Suprapubic skin (tissue), 4 donors: ENCODE measurements around the gene MS4A6A.
"Not testable (repeated sequence)": the region's sequence is repeated elsewhere in the genome, so short reads cannot be mapped to it uniquely, and the experiment has no call there.

Source experiments
- EP300 ChIP-seq: sonication (generic); formaldehyde crosslinking; IDR thresholded peaks from one replicate; pipeline ENCODE4 v1.6.1; 2017; ENCODE audit warnings: antibody characterized with exemption
- POLR2A ChIP-seq, 2 donors: fragments of 450-650 bp; IDR thresholded peaks; one replicate each; pipeline ENCODE4 v1.6.1; 2017; ENCODE audit warnings: antibody characterized with exemption in 2 of 2, mild to moderate bottlenecking in 2 of 2, moderate library complexity in 2 of 2
- POLR2AphosphoS5 ChIP-seq, 3 donors: sonication (generic); formaldehyde crosslinking; IDR thresholded peaks; one replicate each; pipeline ENCODE4 v1.6.1; 2017; ENCODE audit warnings: antibody characterized with exemption in 3 of 3
- TF ChIP-seq, protein P1 (sequence below), 2 donors: fragments of 200-600 bp in 1 of 2; fragments of 450-650 bp in 1 of 2; sonication (generic) in 1 of 2; IDR thresholded peaks; one replicate each; pipeline ENCODE4 v1.5.1; 2016 to 2019; ENCODE audit warnings: antibody characterized with exemption in 2 of 2, mild to moderate bottlenecking in 1 of 2, moderate library complexity in 1 of 2

DNA sequence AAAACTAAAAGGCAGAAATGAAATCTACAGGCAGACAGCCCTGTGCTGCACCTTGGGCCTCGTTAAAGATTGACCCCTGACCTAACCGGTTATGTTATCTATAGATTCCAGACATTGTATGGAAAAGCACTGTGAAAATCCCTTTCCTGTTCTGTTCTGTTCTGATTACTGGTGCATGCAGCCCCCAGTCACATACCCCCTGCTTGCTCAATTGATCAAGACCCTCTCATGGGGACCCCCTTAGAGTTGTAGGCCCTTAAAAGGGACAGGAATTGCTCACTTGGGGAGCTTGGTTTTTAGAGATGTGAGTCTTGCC lies 2.6 kb upstream of the MS4A6A start:
- TF ChIP-seq, protein P1, sequence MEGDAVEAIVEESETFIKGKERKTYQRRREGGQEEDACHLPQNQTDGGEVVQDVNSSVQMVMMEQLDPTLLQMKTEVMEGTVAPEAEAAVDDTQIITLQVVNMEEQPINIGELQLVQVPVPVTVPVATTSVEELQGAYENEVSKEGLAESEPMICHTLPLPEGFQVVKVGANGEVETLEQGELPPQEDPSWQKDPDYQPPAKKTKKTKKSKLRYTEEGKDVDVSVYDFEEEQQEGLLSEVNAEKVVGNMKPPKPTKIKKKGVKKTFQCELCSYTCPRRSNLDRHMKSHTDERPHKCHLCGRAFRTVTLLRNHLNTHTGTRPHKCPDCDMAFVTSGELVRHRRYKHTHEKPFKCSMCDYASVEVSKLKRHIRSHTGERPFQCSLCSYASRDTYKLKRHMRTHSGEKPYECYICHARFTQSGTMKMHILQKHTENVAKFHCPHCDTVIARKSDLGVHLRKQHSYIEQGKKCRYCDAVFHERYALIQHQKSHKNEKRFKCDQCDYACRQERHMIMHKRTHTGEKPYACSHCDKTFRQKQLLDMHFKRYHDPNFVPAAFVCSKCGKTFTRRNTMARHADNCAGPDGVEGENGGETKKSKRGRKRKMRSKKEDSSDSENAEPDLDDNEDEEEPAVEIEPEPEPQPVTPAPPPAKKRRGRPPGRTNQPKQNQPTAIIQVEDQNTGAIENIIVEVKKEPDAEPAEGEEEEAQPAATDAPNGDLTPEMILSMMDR (IDR thresholded peaks at IDR 0.05): not testable (repeated sequence)
- not testable (repeated sequence) for TF ChIP-seq POLR2A (IDR thresholded peaks at IDR 0.05); EP300; POLR2AphosphoS5 (IDR thresholded peaks at IDR 0.05)
